GM12878 (cell line): ENCODE data around the gene TRAP1. TPM values are rescaled to one million over a fixed set of nuclear protein-coding genes. Genes with fewer than 3 reads are reported as not detected.

ENCODE experiments used
- ETV6 ChIP-seq, 2 experiments: fragments of 450-650 bp in 1 of 2; IDR thresholded peaks in 1 of 2; conservative IDR thresholded peaks in 1 of 2; 2 replicates each; pipeline ENCODE4 v1.6.1; 2014; ENCODE audit warnings: antibody characterized with exemption in 1 of 2, borderline replicate concordance in 1 of 2, low read depth in 1 of 2, mild to moderate bottlenecking in 1 of 2, moderate library complexity in 1 of 2
- RAD21 ChIP-seq: IDR thresholded peaks from 2 replicates; pipeline ENCODE4 v1.6.1; 2011; ENCODE audit warnings: mild to moderate bottlenecking, low read depth, low read length, moderate library complexity; ENCODE audit not compliant: insufficient read depth
- ZNF274 ChIP-seq: IDR thresholded peaks from one replicate; pipeline ENCODE4 v1.8.0; 2011; ENCODE audit not compliant: insufficient read length, insufficient read depth
- polyA plus RNA-seq, 11 experiments: library from polyadenylated mRNA; depleted of rRNA in 4 of 11; unstranded in 6 of 11; stranded (reverse) in 5 of 11; fragments of >200 nt; fragmentation: Nextera tagmentation in 4 of 11; fragmentation: Illumina TruSeq in 1 of 11; extraction: Ambion mirVana in 4 of 11; extraction: Trizol in 1 of 11; gene quantifications; 1 replicate in 1 of 11; 2 replicates in 10 of 11; pipeline versions ENCODE4 v1.2.1 to v1.2.3, GENCODE V29; 2011 to 2016; ENCODE audit warnings: inconsistent platforms in 2 of 11, missing spikeins in 2 of 11, low read depth in 1 of 11
- total RNA-seq, 4 experiments: library from RNA; depleted of rRNA in 3 of 4; stranded (reverse); fragments of >200 nt in 3 of 4; fragmentation: Illumina TruSeq in 1 of 4; extraction: Trizol in 1 of 4; gene quantifications; 2 replicates each; pipeline versions ENCODE4 v1.2.1 to v1.2.3, GENCODE V29; 2013 to 2021
- TF ChIP-seq, protein P1 (sequence below): fragments of 450-650 bp; IDR thresholded peaks from 2 replicates; pipeline ENCODE4 v1.6.1; 2018; ENCODE audit warnings: mild to moderate bottlenecking, low read depth, moderate library complexity; ENCODE audit not compliant: partially characterized antibody
- TF ChIP-seq, protein P2 (sequence below): IDR thresholded peaks from 2 replicates; pipeline ENCODE4 v1.6.1; 2012; ENCODE audit warnings: low read depth, low read length, improper control_type of control experiment

The TRAP1 gene
- total and polyA plus RNA-seq, 10 of the 15 experiments (the other 5 are each of a cell fraction or from before 2014, with no cell fraction given), result 16.3 to 442 (median 241) TPM

DNA sequence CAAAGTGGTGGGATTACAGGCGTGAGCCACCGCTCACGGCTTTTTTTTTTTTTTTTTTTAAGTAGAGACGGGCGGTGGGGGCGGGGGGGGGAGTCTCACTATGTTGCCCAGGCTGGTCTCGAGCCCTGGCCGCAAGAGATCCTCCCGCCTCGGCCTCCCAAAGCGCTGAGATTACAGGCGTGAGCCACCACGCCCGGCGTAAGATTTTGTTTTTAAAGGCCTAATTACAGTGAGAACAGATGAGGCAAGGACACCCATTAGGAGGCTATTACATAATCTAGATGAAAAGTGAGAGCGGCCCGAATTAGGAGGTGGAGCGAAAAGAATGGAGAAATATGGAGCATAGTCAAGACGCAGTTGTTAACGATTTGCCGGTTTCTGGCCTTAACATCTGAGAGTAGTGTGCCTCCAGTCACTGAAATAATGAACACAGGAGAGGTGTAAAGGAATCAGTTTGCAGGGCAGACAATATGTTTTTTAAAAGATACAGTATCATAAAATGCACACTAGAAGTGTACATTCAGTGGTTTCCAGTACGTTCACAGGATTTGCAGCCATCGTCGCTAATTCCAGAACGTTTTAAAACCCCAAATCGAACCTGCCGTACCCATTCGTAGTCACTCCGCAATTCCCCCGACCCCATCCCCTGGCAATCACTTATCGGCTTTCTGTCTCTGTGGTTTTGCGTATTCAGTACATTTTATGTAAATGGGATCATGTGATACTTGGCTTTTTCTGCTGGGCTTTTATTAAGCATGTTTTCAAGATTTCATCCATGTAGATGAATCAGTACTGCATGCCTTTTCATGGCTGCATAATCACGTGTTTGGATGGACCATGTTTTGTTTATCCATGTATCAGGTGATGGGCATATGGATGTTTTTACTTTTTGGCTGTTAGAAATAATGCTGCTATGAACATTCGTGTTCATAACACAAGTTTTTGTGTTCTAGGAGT lies 104.5 kb downstream of the TRAP1 start (continued):
- TF ChIP-seq, protein P1, sequence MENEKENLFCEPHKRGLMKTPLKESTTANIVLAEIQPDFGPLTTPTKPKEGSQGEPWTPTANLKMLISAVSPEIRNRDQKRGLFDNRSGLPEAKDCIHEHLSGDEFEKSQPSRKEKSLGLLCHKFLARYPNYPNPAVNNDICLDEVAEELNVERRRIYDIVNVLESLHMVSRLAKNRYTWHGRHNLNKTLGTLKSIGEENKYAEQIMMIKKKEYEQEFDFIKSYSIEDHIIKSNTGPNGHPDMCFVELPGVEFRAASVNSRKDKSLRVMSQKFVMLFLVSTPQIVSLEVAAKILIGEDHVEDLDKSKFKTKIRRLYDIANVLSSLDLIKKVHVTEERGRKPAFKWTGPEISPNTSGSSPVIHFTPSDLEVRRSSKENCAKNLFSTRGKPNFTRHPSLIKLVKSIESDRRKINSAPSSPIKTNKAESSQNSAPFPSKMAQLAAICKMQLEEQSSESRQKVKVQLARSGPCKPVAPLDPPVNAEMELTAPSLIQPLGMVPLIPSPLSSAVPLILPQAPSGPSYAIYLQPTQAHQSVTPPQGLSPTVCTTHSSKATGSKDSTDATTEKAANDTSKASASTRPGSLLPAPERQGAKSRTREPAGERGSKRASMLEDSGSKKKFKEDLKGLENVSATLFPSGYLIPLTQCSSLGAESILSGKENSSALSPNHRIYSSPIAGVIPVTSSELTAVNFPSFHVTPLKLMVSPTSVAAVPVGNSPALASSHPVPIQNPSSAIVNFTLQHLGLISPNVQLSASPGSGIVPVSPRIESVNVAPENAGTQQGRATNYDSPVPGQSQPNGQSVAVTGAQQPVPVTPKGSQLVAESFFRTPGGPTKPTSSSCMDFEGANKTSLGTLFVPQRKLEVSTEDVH, result no peak
- TF ChIP-seq ZNF274, result no peak
- no peak for TF ChIP-seq ETV6 (conservative IDR thresholded peaks at IDR 0.05 in 1 of 2, IDR thresholded peaks at IDR 0.05 in 1 of 2; ENCODE audit: borderline replicate concordance in 1 of 2, low read depth in 1 of 2)
- TF ChIP-seq, protein P2, sequence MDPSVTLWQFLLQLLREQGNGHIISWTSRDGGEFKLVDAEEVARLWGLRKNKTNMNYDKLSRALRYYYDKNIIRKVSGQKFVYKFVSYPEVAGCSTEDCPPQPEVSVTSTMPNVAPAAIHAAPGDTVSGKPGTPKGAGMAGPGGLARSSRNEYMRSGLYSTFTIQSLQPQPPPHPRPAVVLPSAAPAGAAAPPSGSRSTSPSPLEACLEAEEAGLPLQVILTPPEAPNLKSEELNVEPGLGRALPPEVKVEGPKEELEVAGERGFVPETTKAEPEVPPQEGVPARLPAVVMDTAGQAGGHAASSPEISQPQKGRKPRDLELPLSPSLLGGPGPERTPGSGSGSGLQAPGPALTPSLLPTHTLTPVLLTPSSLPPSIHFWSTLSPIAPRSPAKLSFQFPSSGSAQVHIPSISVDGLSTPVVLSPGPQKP, result no peak
- no peak for TF ChIP-seq RAD21
